SK-N-SH (cell line): ENCODE measurements around the gene GINS3. TPM values are rescaled to one million over a fixed set of nuclear protein-coding genes. Genes with fewer than 3 reads are reported as not detected.

Experiments used
- CTCF ChIA-PET: fragments of 300-600, 350-600 bp; formaldehyde crosslinking; extraction: SDS; loops from one replicate; lab custom pipeline; 2021; lab: Yijun Ruan, JAX
- POLR2A ChIA-PET: fragments of 350-600 bp; sonication (Branson Sonifier 250); formaldehyde crosslinking; extraction: SDS; loops from one replicate; lab custom pipeline; 2020; ENCODE audit warnings: antibody characterized with exemption, inconsistent platforms; lab: Yijun Ruan, JAX
- DNase-seq: peaks from one replicate; pipeline ENCODE4 v3.0.0; 2012
- H2AFZ ChIP-seq: fragments of 200-600 bp; sonication (generic); 2 replicates; pipeline ENCODE4 v1.8.1; 2016; ENCODE audit warnings: antibody characterized with exemption, mild to moderate bottlenecking, low read depth
- H3F3A ChIP-seq: fragments of 200-600 bp; sonication (generic); replicated peaks from 2 replicates; pipeline ENCODE3; 2016; ENCODE audit warnings: antibody characterized with exemption, mild to moderate bottlenecking; ENCODE audit not compliant: insufficient read depth
- H3K27ac ChIP-seq, 2 experiments: fragments of 200-500 bp in 1 of 2; fragments of 200-600 bp in 1 of 2; sonication (Bioruptor generic) in 1 of 2; sonication (generic), shearing (Covaris generic) in 1 of 2; 2 replicates each; pipeline versions ENCODE4 v1.5.1 to v1.6.1; 2014 to 2016; ENCODE audit warnings: low read depth in 2 of 2, inconsistent platforms in 1 of 2, low read length in 1 of 2, mild to moderate bottlenecking in 1 of 2, mixed read lengths in 1 of 2
- H3K27me3 ChIP-seq: fragments of 200-600 bp; sonication (generic), shearing (Covaris generic); 2 replicates; pipeline ENCODE4 v1.6.1; 2016; ENCODE audit warnings: mixed run types; ENCODE audit not compliant: insufficient read depth
- H3K36me3 ChIP-seq, 2 experiments: fragments of 200-500 bp in 1 of 2; fragments of 200-600 bp in 1 of 2; sonication (Bioruptor generic) in 1 of 2; sonication (generic) in 1 of 2; replicated peaks in 1 of 2; 2 replicates each; pipeline versions ENCODE3 to v1.5.1; 2014 to 2016; ENCODE audit warnings: low read length in 1 of 2, mild to moderate bottlenecking in 1 of 2; ENCODE audit not compliant: insufficient read depth in 2 of 2, control insufficient read depth in 1 of 2
- H3K4me1 ChIP-seq, 2 experiments: fragments of 200-500 bp in 1 of 2; fragments of 200-600 bp in 1 of 2; sonication (Bioruptor generic) in 1 of 2; sonication (generic), shearing (Covaris generic) in 1 of 2; 2 replicates each; pipeline versions ENCODE4 v1.5.1 to v1.6.1; 2014 to 2016; ENCODE audit warnings: low read depth in 1 of 2, low read length in 1 of 2, mixed run types in 1 of 2; ENCODE audit not compliant: insufficient read depth in 2 of 2, control insufficient read depth in 1 of 2
- H3K4me2 ChIP-seq: fragments of 200-600 bp; sonication (generic), shearing (Covaris generic); 2 replicates; pipeline ENCODE4 v1.6.1; 2017; ENCODE audit warnings: mixed run types
- H3K4me3 ChIP-seq, 2 experiments: fragments of 200-500 bp in 1 of 2; fragments of 200-600 bp in 1 of 2; sonication (Bioruptor generic) in 1 of 2; sonication (generic), shearing (Covaris generic) in 1 of 2; 2 replicates each; pipeline versions ENCODE4 v1.5.1 to v1.8.1; 2014 to 2016; ENCODE audit warnings: low read depth in 2 of 2, inconsistent platforms in 1 of 2, low read length in 1 of 2, mild to moderate bottlenecking in 1 of 2, mixed read lengths in 1 of 2, moderate library complexity in 1 of 2
- H3K79me2 ChIP-seq: fragments of 200-600 bp; sonication (generic); 2 replicates; pipeline ENCODE4 v1.8.1; 2017; ENCODE audit warnings: mild to moderate bottlenecking; ENCODE audit not compliant: insufficient read depth
- H3K9ac ChIP-seq: fragments of 200-600 bp; sonication (generic); 2 replicates; pipeline ENCODE4 v1.6.1; 2017; ENCODE audit warnings: mixed run types
- H3K9me2 ChIP-seq: fragments of 200-600 bp; sonication (generic); 2 replicates; pipeline ENCODE4 v1.6.1; 2017; ENCODE audit warnings: mixed run types
- H3K9me3 ChIP-seq: fragments of 200-600 bp; sonication (generic); 2 replicates; pipeline ENCODE4 v1.6.1; 2017; ENCODE audit warnings: mixed run types, mild to moderate bottlenecking, moderate library complexity
- H4K20me1 ChIP-seq: fragments of 200-600 bp; sonication (generic); 2 replicates; pipeline ENCODE4 v1.6.1; 2017; ENCODE audit warnings: mild to moderate bottlenecking, mixed run types; ENCODE audit not compliant: insufficient read depth
- EP300 ChIP-seq, 2 experiments: IDR thresholded peaks; 2 replicates each; pipeline versions ENCODE4 v1.4.0 to v1.6.1; 2012; ENCODE audit warnings: borderline replicate concordance in 1 of 2, low read depth in 1 of 2, low read length in 1 of 2
- EZH2phosphoT487 ChIP-seq: fragments of 200-600 bp; sonication (generic); IDR thresholded peaks from 2 replicates; pipeline ENCODE4 v1.6.1; 2017; ENCODE audit warnings: low read depth, mixed run types, mild to moderate bottlenecking, antibody characterized with exemption, moderate library complexity, borderline replicate concordance
- GABPA ChIP-seq: IDR thresholded peaks from 2 replicates; pipeline ENCODE4 v1.4.0; 2012; ENCODE audit warnings: low read depth, mild to moderate bottlenecking
- GATA2 ChIP-seq: sonication (generic); formaldehyde crosslinking; IDR thresholded peaks from 2 replicates; pipeline ENCODE4 v1.5.0; 2020; ENCODE audit warnings: mild to moderate bottlenecking, missing genetic modification reagents
- IRF3 ChIP-seq: fragments of 150-350 bp; IDR thresholded peaks from 2 replicates; pipeline ENCODE4 v1.6.1; 2016; ENCODE audit warnings: mild to moderate bottlenecking, low read depth, low read length
- JUND ChIP-seq: IDR thresholded peaks from 2 replicates; pipeline ENCODE4 v1.4.0; 2012
- MEF2A ChIP-seq: IDR thresholded peaks from 2 replicates; pipeline ENCODE4 v1.4.0; 2012; ENCODE audit warnings: low read depth, borderline replicate concordance
- MXI1 ChIP-seq: IDR thresholded peaks from 2 replicates; pipeline ENCODE4 v1.6.1; 2012; ENCODE audit warnings: mild to moderate bottlenecking, low read depth, low read length, improper control_type of control experiment
- NFIC ChIP-seq: IDR thresholded peaks from 2 replicates; pipeline ENCODE4 v1.4.0; 2012; ENCODE audit warnings: borderline replicate concordance
- NRF1 ChIP-seq: IDR thresholded peaks from 2 replicates; pipeline ENCODE4 v1.6.1; 2012; ENCODE audit warnings: low read depth, mild to moderate bottlenecking, low read length
- RFX5 ChIP-seq: IDR thresholded peaks from 2 replicates; pipeline ENCODE4 v1.6.1; 2012; ENCODE audit warnings: mild to moderate bottlenecking, improper control_type of control experiment, low read length
- RXRA ChIP-seq: IDR thresholded peaks from 2 replicates; pipeline ENCODE4 v1.4.0; 2012; ENCODE audit warnings: low read depth, mild to moderate bottlenecking, borderline replicate concordance
- TAF1 ChIP-seq: IDR thresholded peaks from 2 replicates; pipeline ENCODE4 v1.6.1; 2012; ENCODE audit warnings: low read depth, mild to moderate bottlenecking, low read length, moderate library complexity, borderline replicate concordance
- TCF12 ChIP-seq: IDR thresholded peaks from 2 replicates; pipeline ENCODE4 v1.4.0; 2012
- USF2 ChIP-seq: fragments of 150-350 bp; IDR thresholded peaks from 2 replicates; pipeline ENCODE4 v1.6.1; 2017; ENCODE audit warnings: antibody characterized with exemption, low read length, low read depth, borderline replicate concordance
- YY1 ChIP-seq: IDR thresholded peaks from 2 replicates; pipeline ENCODE4 v1.4.0; 2012; ENCODE audit warnings: low read depth, mild to moderate bottlenecking
- WGBS: methylation state at CpG from one replicate; pipeline ENCODE4 v1.1.6; 2017; ENCODE audit warnings: low lambda C conversion rate; 5-methylcytosine and 5-hydroxymethylcytosine counted together
- polyA plus RNA-seq, 3 experiments: library from polyadenylated mRNA; depleted of rRNA; stranded (reverse); fragments of >200 nt; gene quantifications; 2 replicates each; pipeline ENCODE4 v1.2.3, GENCODE V29; 2012
- TF ChIP-seq, protein P1 (sequence below): IDR thresholded peaks from 2 replicates; pipeline ENCODE4 v1.4.0; 2012; ENCODE audit warnings: low read depth, borderline replicate concordance
- TF ChIP-seq, protein P2 (sequence below): fragments of 200-600 bp; sonication (generic); IDR thresholded peaks from 2 replicates; pipeline ENCODE4 v1.6.1; 2017; ENCODE audit warnings: antibody characterized with exemption, mild to moderate bottlenecking, moderate library complexity

The GINS3 gene
- polyA plus RNA-seq, 1 of the 3 experiments (the other 2 are of a cell fraction): 8.7 TPM

- Histone ChIP-seq H3K4me1 (peaks cover 0 to 7% of the 10 kb centered on the region in 2 experiments; a peak in 3 of 4 replicates), H4K20me1 (no peaks in the 10 kb centered on the region), H3K9me2 (no peaks in the 10 kb centered on the region), H3K9ac (no peak overlapping the region), H3K79me2 (no peaks in the 10 kb centered on the region), H3K9me3 (no peaks in the 10 kb centered on the region), H3K36me3 (no peaks in the 10 kb centered on the region), H3K4me3 (no peak overlapping the region), H3K27ac (no peak overlapping the region), H3K27me3 (no peaks in the 10 kb centered on the region), H3F3A (no peaks in the 10 kb centered on the region), H2AFZ (no peak overlapping the region), H3K4me2 (no peak overlapping the region)
- ChIA-PET CTCF (no interaction called here), POLR2A (no interaction called here)
- TF ChIP-seq, protein P1, sequence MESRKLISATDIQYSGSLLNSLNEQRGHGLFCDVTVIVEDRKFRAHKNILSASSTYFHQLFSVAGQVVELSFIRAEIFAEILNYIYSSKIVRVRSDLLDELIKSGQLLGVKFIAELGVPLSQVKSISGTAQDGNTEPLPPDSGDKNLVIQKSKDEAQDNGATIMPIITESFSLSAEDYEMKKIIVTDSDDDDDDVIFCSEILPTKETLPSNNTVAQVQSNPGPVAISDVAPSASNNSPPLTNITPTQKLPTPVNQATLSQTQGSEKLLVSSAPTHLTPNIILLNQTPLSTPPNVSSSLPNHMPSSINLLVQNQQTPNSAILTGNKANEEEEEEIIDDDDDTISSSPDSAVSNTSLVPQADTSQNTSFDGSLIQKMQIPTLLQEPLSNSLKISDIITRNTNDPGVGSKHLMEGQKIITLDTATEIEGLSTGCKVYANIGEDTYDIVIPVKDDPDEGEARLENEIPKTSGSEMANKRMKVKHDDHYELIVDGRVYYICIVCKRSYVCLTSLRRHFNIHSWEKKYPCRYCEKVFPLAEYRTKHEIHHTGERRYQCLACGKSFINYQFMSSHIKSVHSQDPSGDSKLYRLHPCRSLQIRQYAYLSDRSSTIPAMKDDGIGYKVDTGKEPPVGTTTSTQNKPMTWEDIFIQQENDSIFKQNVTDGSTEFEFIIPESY: no peak
- TF ChIP-seq MEF2A (no peak), EZH2phosphoT487 (no peak), NFIC (no peak), NRF1 (no peak), YY1 (no peak), GATA2 (CRISPR knock-in tag) (no peak), USF2 (no peak), EP300 (IDR thresholded peaks at IDR 0.05; ENCODE audit: borderline replicate concordance in 1 of 2, low read depth in 1 of 2, low read length in 1 of 2) (no peak), RXRA (no peak), TAF1 (no peak), MXI1 (no peak), RFX5 (no peak), IRF3 (no peak)
- 81% methylated on average over 4 of the region's 4 CpGs for WGBS
- DNase-seq: no peak
Measured at GRCh38 chr16:58443783-58444182, 51.5 kb downstream of the GINS3 start.

DNA sequence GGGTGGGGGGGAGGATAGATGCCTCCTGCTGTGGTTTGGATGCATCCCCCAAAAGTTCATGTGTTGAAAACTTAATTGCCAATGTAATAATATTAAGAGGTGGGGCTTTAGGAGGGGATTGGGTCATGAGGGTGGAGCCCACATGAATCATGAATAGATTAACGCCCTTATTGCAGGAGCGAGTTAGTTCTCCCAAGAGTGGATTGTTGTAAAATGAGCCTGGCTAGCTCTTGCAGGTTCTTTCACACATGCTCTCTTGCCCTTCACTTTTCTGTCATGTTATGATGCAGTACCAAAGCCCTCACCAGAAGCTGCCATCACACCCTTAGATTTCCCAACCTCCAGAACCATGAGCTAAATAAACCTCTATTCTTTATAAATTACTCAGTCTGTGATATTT, 52.0 kb downstream of the GINS3 start:
- Histone ChIP-seq H3K4me2 (no peak overlapping the region), H2AFZ (no peak overlapping the region), H3K36me3 (no peaks in the 10 kb centered on the region), H3K9me2 (no peaks in the 10 kb centered on the region), H3K9ac (no peak overlapping the region), H3K4me3 (no peak overlapping the region), H3F3A (no peaks in the 10 kb centered on the region), H4K20me1 (no peaks in the 10 kb centered on the region), H3K79me2 (no peaks in the 10 kb centered on the region), H3K4me1 (peaks cover 0 to 9% of the 10 kb centered on the region in 2 experiments; a peak in 3 of 4 replicates), H3K27me3 (no peaks in the 10 kb centered on the region), H3K27ac (no peak overlapping the region), H3K9me3 (no peaks in the 10 kb centered on the region)
- ChIA-PET CTCF (interaction anchor here (0.8 to 1.2 kb wide), 2 partner anchors 42 to 74 kb away, joined by 3 to 4 read pairs; no protein-coding TSS in a partner anchor), POLR2A (no interaction called here)
- no peak for DNase-seq
- 100% methylated on average over 2 of the region's 2 CpGs for WGBS
- TF ChIP-seq USF2: no peak
- TF ChIP-seq GATA2 (CRISPR knock-in tag): no peak
- no peak for TF ChIP-seq NFIC
- no peak for TF ChIP-seq GABPA
- TF ChIP-seq YY1: no peak
- TF ChIP-seq, protein P1: no peak
- TF ChIP-seq, protein P2, sequence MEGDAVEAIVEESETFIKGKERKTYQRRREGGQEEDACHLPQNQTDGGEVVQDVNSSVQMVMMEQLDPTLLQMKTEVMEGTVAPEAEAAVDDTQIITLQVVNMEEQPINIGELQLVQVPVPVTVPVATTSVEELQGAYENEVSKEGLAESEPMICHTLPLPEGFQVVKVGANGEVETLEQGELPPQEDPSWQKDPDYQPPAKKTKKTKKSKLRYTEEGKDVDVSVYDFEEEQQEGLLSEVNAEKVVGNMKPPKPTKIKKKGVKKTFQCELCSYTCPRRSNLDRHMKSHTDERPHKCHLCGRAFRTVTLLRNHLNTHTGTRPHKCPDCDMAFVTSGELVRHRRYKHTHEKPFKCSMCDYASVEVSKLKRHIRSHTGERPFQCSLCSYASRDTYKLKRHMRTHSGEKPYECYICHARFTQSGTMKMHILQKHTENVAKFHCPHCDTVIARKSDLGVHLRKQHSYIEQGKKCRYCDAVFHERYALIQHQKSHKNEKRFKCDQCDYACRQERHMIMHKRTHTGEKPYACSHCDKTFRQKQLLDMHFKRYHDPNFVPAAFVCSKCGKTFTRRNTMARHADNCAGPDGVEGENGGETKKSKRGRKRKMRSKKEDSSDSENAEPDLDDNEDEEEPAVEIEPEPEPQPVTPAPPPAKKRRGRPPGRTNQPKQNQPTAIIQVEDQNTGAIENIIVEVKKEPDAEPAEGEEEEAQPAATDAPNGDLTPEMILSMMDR: no peak
- TF ChIP-seq JUND: no peak
- TF ChIP-seq TCF12: no peak
